ENCODE measurements around the gene A4GALT.

DNA sequence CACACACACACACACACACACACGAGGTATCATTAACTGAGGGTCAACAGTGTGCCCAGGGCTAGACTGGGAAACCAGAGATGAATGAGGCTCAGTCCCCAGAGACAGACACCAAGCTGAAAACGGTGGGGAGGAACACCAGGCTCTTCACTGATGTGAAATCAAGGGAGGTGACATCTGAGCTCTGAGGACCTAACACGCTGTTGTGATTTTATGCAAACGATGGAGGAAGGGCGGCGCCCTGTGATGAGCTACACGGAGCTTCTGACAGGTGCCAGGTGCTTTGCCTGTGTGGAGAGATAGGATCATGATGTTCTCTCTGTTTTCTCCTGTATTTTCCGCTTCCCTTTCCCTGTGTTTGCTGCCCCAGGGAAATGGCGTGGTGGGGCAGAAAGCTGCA is 65.0 kb downstream of the A4GALT start:
- TF ChIP-seq, protein P1, sequence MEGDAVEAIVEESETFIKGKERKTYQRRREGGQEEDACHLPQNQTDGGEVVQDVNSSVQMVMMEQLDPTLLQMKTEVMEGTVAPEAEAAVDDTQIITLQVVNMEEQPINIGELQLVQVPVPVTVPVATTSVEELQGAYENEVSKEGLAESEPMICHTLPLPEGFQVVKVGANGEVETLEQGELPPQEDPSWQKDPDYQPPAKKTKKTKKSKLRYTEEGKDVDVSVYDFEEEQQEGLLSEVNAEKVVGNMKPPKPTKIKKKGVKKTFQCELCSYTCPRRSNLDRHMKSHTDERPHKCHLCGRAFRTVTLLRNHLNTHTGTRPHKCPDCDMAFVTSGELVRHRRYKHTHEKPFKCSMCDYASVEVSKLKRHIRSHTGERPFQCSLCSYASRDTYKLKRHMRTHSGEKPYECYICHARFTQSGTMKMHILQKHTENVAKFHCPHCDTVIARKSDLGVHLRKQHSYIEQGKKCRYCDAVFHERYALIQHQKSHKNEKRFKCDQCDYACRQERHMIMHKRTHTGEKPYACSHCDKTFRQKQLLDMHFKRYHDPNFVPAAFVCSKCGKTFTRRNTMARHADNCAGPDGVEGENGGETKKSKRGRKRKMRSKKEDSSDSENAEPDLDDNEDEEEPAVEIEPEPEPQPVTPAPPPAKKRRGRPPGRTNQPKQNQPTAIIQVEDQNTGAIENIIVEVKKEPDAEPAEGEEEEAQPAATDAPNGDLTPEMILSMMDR (IDR thresholded peaks at IDR 0.05; ENCODE audit: borderline replicate concordance, extremely low read depth, low read length, poor library complexity, severe bottlenecking): no peak
- TF ChIP-seq EZH2 (IDR thresholded peaks at IDR 0.05; ENCODE audit: borderline replicate concordance, low read depth, low read length, severe bottlenecking): no peak

Data from DND-41 (cell line).